GM19395 (cell line): ENCODE data around the gene TM9SF4.
"Not testable (repeated sequence)": the region's sequence is repeated elsewhere in the genome, so short reads cannot be mapped to it uniquely, and the experiment has no call there.

Experiments used
- ATAC-seq: cut with Tn5 transposase; IDR thresholded peaks from one replicate; pipeline ENCODE4 v1.9.1; 2021; ENCODE audit warnings: mild to moderate bottlenecking, moderate library complexity; ENCODE audit not compliant: unreplicated experiment

TM9SF4 gene

DNA sequence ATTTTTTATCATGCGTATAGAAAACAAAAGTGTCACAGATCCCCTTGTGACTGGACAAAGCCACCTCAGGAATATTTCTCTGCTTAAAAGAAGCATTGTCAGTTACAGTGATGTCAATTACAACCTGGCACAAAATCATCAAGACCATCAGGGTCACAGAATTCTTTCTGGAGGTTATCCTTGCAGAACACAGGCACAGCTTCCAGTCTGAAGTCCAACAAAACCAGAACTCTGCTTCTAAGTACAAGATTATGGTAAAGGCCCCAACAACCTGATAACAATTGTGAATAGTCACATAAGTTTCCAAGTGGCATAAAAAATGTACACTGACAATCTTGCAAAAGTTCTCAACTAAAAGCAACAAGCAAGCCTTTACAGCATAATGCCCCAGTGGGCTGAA is 77.0 kb downstream of the TM9SF4 start:
- ATAC-seq, result no peak

DNA sequence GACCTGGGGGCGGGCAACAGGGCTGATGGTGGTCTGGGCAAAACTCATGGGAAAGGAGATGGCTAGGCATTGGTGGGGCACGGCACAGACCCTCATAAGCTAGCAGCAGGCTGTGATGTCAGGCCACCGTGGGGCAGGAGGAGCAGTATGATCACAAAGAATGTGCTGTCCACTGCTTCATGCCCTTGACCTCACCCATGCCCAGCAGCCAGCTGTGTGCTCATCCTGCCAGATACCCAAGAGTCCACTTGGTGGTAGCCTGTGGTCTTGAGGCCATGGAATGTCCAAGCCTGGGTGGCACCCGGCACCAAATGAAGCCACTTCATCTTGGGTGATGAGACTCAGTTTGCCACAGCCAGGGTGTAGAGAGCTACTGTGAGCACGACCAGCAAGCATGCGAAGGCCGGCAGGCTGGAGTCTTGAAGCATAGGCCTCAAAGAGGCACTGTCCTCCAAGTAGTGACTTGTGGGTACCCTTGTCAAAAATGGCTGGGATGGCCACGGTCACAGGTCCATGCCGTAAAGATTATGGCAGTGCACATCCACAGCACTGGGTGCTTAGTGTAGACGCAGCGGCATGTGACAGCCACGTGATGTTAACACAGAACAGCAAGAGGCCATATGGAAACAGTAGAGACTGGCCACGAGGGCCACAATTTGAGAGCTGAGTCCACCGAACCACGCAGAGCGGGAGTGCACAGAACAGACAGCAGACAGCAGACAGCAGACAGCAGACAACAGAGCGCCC is 79.0 kb downstream of the TM9SF4 start:
- ATAC-seq, result no peak

- no peak for ATAC-seq
These were observed 79.6 kb downstream of the TM9SF4 start for GRCh38 chr20:32189123-32189410.

GRCh38 chr20:32189691-32190615 is 80.4 kb downstream of the TM9SF4 start:
- no peak for ATAC-seq

GRCh38 chr20:32190616-32191415 is 81.3 kb downstream of the TM9SF4 start:
- no peak for ATAC-seq

GRCh38 chr20:32191422-32191821 is 81.9 kb downstream of the TM9SF4 start:
- no peak for ATAC-seq

DNA sequence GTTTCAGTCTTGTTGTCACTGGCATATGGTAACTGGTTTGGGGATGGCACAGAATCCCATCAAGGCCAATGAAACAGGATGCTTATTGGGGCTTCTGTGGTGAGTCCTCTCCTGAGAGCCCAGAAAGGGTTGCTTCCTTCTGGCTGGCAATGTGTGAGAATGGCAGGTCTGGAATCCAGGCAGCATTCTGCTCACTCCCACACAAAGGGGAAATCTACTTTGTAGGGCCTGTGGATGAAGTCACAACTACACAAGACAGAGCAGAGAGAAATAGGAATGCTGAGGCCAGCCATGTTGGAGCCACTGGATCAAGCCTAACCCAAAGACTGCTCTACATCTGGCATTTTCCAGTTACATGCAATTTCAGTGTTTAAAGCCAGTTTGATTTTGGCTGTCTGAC is 82.4 kb downstream of the TM9SF4 start:
- ATAC-seq, result no peak

GRCh38 chr20:32192698-32193097 is 83.2 kb downstream of the TM9SF4 start:
- no peak for ATAC-seq

GRCh38 chr20:32193336-32193735 is 83.8 kb downstream of the TM9SF4 start:
- ATAC-seq, result not testable (repeated sequence)

- ATAC-seq, result no peak
These were observed 84.5 kb downstream of the TM9SF4 start for GRCh38 chr20:32193996-32194395.

DNA sequence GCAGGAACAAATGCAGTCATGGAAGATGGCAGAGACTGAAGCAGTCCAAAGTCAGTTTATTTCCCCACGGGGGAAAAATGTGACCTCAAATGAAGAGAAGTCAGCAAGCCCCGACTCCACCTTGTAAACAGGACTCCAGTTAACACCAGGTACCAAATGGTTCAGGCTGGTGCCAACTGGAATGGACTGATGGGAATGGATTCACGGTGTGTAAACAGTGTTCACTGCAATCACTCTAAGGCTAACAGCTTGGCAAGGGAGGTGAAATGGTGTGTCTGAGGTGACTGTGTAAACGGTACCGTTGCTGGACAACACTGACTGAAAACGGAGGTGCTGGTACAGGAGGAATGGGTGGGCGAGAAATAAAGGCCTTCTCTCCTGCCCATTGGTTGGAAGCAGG is 86.1 kb downstream of the TM9SF4 start:
- ATAC-seq, result no peak

DNA sequence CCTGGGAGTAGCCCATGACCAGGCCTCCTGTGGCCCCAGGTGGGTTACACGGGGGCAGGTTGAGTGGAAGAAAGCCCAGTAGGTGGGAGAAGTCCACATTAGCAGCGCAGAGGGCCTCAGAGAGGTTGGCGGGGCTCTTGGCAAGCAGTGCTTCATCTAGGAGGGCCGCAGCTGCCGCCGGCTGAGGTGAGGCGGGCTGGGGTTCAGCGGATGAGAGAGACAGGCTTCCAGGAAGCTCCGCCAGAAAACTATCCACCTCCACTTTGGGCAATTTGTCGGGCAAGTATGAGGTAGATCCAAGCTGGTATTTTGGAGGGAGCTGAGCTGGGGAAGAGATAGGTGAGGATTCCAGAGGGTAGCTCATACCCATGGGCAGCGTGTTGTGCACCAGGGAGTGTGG is 87.1 kb downstream of the TM9SF4 start:
- not testable (repeated sequence) for ATAC-seq

DNA sequence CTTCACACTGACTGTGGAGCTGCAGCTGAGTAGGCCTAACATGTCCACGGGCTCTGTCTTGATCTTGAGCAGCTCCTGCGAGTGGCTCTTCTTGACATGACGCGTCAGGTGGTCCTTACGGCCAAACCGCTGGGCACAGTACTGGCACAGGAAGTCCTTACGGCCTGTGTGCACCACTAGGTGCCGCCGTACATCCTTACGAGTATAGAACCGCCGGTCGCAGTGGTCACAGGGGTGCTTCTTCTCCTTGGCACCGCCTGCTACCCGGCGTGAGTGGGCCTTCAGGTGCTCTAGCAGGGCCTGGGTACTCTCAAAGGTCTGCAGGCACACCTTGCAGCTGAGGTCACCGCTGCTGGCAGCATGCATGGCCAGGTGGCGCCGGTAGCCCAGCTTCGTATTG is 87.6 kb downstream of the TM9SF4 start:
- ATAC-seq, result not testable (repeated sequence)

- no peak for ATAC-seq
These were observed 89.5 kb downstream of the TM9SF4 start for GRCh38 chr20:32199006-32199405.

DNA sequence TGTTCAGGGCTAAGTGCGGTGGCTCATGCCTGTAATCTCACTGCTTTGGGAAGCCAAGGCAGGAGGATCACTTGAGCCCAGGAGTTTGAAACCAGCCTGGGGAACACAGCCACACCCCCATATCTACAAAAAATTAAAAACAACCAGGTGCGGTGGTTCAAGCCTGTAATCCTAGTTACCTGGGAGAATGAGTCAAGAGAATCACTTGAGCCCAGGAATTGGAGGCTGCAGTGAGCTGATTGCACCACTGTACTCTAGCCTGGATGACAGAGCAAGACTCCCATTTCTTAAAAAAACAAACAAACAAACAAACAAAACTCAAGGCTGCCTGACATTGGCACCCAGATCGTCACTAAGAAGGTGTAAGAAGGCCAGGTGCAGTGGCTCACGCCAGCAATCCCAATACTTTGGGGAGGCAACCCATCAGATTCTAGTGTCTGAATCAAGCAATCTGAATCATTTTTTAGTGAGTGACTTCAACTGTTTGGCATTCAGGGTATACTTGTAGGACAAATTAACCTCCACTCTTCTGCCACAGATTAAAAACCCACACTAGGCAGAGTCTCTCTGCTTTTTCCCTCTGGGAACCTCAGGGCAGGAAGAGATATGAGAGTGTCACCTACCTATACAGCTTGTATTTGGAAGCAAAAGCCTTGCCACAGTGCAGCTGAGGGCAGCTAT is 91.9 kb downstream of the TM9SF4 start:
- no peak for ATAC-seq

DNA sequence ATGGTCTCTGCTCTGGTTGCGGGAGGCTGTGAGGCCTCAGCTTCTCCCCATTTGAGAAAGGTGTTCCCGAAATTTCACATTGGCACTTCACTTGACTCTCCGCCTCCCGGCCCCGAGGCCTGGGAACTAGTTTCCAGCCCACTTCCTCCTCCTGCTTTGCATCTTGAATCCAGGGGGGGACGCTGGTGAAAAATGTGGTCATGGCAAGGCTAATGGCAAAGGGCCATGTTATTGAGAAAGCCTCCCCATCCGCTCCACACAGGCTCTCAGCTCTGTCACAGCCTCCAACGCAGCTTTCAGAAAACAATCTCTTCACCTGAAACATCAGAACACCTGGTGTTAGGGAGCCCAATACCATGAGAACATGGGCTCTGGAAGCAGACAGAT is 92.5 kb downstream of the TM9SF4 start:
- ATAC-seq, result no peak

DNA sequence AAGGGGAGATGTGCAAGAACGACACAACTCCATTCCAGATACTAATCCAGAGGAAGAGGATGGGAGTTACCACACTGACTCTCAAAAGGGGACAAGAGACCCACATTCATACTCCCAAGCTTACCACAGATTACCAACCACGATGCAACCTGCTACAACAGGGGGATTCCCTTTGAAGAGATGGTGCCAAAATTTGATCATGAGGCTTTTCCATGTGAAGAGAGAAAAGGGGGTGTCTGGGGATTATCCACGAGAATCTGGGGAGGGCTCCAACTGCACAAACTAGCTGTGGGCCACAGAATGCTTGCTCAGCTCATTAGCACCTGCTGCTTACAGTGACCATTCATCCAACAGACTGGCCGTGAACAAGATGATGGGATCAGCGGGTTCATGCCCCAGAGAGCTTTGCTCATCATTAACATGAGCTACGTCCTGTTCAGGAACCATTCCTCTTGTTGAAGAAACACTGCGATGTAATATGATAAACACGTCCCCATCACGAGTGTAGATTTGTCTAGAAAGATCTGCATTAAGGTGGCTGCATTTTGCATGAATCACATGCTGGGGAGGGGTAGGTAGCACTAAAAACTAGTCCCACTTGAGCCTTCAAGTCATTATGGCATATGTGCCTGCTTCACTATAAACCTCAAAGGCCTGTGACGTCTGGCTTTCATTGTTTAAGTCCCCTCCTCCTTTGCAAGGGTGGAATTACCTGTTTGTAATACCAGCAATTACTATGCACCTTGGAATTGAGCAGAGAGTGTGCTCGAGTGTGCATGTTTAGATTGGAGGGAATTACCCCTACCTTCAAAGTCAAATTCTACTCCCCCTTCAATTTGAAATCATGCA is 94.1 kb downstream of the TM9SF4 start:
- ATAC-seq, result no peak

- no peak for ATAC-seq
These were observed 94.9 kb downstream of the TM9SF4 start for GRCh38 chr20:32204205-32205109.
